ENCODE measurements around the gene AIP. TPM values are rescaled to one million over a fixed set of nuclear protein-coding genes. Genes with fewer than 3 reads are reported as not detected.

The AIP gene
- total RNA-seq, 1 donor from 2014 or later: 58.8 TPM

DNA sequence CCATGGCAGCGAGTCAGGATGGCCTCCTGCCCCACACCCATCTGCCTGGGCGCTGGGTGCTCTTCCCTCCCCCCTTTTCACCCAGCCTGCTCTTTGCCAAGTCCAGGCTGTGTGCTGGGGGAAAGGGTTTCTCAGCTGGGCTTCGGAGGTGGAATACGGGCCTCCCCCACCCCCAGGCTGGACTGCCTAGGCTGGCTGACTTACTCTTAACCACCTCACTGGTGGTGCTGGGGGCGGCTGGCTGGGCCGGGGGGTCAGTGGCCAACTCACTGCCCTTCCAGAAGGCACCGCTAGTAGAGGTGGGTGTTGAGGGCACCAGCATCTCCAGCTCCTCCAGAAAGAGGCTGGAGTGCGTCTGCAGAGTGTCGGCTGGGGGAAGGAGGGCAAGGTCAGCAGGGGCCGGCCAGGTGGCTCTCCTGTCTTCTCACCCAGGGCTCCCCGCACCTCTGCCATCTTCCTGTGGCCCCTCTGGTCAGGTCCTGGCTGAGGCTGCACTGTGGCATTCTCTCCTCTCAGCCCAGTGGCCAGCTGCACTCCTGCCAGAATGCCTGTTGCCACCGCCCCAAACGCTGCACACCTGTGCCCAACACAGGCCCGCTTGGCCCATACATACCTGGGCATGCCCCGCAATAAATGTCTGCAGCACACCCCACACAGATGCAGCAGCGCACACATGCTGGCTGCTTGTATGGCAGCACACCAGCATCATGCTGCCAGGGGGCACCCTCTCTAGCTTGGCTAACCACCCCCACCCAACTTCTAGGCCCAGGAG is 12.6 kb downstream of the AIP start:
- Mint-ChIP-seq H3K4me3 (ENCODE audit: unreplicated experiment) (no peak overlapping the region), H3K36me3 (ENCODE audit: low read depth) (peaks cover 2% of the 10 kb centered on the region), H3K27ac (ENCODE audit: unreplicated experiment) (no peak overlapping the region), H3K9me3 (ENCODE audit: low read depth) (no peaks in the 10 kb centered on the region), H3K27me3 (ENCODE audit: low read depth) (no peaks in the 10 kb centered on the region), H3K4me1 (ENCODE audit: low read depth) (no peaks in the 10 kb centered on the region)
- TF ChIP-seq, protein P1, sequence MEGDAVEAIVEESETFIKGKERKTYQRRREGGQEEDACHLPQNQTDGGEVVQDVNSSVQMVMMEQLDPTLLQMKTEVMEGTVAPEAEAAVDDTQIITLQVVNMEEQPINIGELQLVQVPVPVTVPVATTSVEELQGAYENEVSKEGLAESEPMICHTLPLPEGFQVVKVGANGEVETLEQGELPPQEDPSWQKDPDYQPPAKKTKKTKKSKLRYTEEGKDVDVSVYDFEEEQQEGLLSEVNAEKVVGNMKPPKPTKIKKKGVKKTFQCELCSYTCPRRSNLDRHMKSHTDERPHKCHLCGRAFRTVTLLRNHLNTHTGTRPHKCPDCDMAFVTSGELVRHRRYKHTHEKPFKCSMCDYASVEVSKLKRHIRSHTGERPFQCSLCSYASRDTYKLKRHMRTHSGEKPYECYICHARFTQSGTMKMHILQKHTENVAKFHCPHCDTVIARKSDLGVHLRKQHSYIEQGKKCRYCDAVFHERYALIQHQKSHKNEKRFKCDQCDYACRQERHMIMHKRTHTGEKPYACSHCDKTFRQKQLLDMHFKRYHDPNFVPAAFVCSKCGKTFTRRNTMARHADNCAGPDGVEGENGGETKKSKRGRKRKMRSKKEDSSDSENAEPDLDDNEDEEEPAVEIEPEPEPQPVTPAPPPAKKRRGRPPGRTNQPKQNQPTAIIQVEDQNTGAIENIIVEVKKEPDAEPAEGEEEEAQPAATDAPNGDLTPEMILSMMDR (IDR thresholded peaks at IDR 0.05): no peak
- DNase-seq (ENCODE audit: low spot score): no peak

DNA sequence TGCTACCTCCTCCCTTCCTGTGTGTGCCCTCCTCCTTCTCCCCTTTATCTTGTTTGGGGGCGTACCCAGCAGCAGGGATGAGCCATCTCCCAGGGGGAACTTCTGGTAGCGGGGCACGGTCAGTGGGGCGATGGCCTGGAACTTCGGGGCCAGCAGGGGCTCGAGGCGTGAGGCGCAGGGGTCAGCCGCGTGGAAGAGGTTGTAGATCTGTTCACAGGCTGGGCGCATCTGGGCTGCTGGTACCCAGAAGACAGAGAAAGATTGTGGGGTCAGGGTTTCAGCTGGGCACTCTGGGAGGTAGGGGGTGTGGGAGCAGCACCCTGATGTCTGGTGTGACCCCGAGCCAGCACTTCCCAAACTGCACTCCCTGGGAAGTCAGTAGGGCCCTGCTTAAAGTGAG is 13.3 kb downstream of the AIP start:
- Mint-ChIP-seq H3K27ac (ENCODE audit: unreplicated experiment) (no peak overlapping the region), H3K4me3 (ENCODE audit: unreplicated experiment) (no peak overlapping the region), H3K27me3 (ENCODE audit: low read depth) (no peaks in the 10 kb centered on the region), H3K4me1 (ENCODE audit: low read depth) (no peaks in the 10 kb centered on the region), H3K9me3 (ENCODE audit: low read depth) (no peaks in the 10 kb centered on the region), H3K36me3 (ENCODE audit: low read depth) (peaks cover 7% of the 10 kb centered on the region)
- TF ChIP-seq, protein P1 (IDR thresholded peaks at IDR 0.05): no peak
- DNase-seq (ENCODE audit: low spot score): no peak

DNA sequence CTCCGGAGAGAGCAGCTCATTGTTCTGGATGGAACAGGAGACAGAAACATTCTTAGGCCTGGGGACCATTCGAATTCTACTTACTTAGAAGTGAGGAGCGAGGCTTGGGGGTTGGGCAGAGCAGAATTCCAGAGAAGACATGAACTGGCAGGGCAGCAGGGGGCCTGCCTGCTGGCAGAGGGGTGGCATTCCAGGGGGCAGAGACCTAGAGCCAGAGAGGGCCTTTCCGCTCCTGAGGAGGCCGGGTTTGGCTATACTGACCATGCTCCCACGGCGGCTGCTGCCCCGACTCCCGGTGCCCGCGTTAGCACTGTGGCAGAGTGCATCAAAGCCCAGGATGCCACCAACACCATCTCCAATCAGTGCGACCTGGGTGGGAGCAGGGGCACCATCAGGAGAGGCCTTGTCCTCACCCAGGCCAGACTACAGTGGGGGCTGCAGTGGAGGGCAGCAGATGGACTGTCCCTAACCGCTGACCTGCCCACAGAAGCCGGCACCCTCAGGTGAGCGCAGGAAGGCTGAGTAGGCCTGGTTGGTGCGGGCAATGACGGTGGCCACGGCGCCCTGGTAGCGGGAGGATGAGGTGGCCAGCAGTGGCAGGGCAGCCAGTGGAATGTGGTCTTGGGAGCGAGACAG is 14.9 kb downstream of the AIP start:
- peaks cover under 1% of the 10 kb centered on the region for H3K4me1 Mint-ChIP-seq (ENCODE audit: low read depth)
- H3K27ac Mint-ChIP-seq (ENCODE audit: unreplicated experiment): no peak overlapping the region

DNA sequence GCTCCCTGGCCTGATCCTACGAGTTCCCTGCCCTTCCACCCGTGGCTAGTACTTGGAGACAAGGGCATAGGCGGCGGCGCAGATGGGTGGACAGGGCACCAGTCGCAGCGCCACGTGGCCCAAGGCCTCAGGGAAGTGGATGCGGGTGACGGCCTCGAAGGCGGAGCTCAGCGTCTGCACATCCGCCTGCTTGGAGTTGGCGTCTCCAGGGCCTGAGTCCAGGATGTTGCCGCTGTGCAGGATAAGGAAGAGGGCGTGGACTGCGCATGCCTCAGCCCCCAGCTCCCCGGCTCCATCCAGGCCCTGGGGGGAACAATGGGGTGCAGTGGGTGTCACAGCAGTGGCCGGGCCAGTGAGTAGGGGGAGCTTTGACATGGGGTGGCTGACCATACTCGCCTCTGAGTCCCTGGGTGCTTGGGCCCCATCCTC is 15.7 kb downstream of the AIP start:
- no peak overlapping the region for H3K4me3 Mint-ChIP-seq (ENCODE audit: unreplicated experiment)
- H3K36me3 Mint-ChIP-seq (ENCODE audit: low read depth): peaks cover 8% of the 10 kb centered on the region
- peaks cover 6% of the 10 kb centered on the region for H3K4me1 Mint-ChIP-seq (ENCODE audit: low read depth)
- DNase-seq (ENCODE audit: low spot score): peak; percentile 93
- no peaks in the 10 kb centered on the region for H3K27me3 Mint-ChIP-seq (ENCODE audit: low read depth)
- TF ChIP-seq, protein P1 (IDR thresholded peaks at IDR 0.05): no peak
- no peak overlapping the region for H3K27ac Mint-ChIP-seq (ENCODE audit: unreplicated experiment)
- H3K9me3 Mint-ChIP-seq (ENCODE audit: low read depth): no peaks in the 10 kb centered on the region

More for the DNA sequence above, 14.9 kb downstream of the AIP start:
- TF ChIP-seq, protein P1 (IDR thresholded peaks at IDR 0.05): no peak
- Mint-ChIP-seq H3K36me3 (ENCODE audit: low read depth) (peaks cover 8% of the 10 kb centered on the region), H3K4me3 (ENCODE audit: unreplicated experiment) (no peak overlapping the region), H3K27me3 (ENCODE audit: low read depth) (no peaks in the 10 kb centered on the region), H3K9me3 (ENCODE audit: low read depth) (no peaks in the 10 kb centered on the region)
- no peak for DNase-seq (ENCODE audit: low spot score)

DNA sequence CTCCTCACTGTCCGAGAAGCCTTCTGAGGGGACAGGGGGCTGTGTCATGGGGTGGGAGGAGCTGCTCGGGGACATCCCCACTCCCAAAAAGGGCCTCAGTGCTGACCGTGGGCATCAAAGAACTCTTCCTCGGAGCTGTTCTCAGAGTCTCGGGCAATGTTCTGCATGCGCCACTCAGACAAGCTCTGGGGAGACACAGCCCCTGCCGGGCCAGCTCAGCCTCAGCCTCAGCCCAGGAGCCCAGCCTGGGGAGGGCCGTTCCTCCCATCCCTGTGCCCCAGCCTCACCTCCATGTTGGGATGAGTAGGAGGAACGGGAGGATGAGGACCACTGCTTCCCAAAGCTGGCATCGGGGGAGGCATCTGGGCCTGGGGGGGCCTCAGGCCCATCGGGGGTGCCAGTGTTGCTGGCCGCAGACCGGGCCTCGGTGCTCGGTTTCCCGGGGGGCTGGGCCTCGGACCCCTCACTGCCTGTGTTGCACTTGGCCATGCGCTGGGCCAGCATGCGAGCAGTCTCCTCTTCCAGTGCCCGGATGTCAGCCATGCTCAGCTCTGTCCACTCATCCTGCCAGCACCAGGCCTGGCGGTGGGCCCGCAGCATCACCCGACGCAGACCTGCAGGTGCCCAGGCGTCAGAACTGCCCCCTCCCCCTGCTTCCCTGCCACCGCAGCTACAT is 17.1 kb downstream of the AIP start:
- H3K27ac Mint-ChIP-seq (ENCODE audit: unreplicated experiment): no peak overlapping the region
- no peak overlapping the region for H3K4me3 Mint-ChIP-seq (ENCODE audit: unreplicated experiment)
- H3K9me3 Mint-ChIP-seq (ENCODE audit: low read depth): no peaks in the 10 kb centered on the region
- no peaks in the 10 kb centered on the region for H3K27me3 Mint-ChIP-seq (ENCODE audit: low read depth)
- peaks cover 8% of the 10 kb centered on the region for H3K36me3 Mint-ChIP-seq (ENCODE audit: low read depth)
- no peak for DNase-seq (ENCODE audit: low spot score)
- peaks cover 14% of the 10 kb centered on the region for H3K4me1 Mint-ChIP-seq (ENCODE audit: low read depth)
- TF ChIP-seq, protein P1 (IDR thresholded peaks at IDR 0.05): no peak
